GM12878 (cell line): ENCODE measurements around the gene TRPV5. TPM values are rescaled to one million over a fixed set of nuclear protein-coding genes. Genes with fewer than 3 reads are reported as not detected.

Experiments used
- ATAC-seq: fragments of 200-7000 bp; cut with Tn5 transposase; 3 replicates; pipeline ENCODE4 v1.9.1; 2020; ENCODE audit warnings: mild to moderate bottlenecking, moderate library complexity
- BruUV-seq: library from RNA; stranded (reverse); fragments of 400-500 nt; replicated peaks from 2 replicates; lab custom pipeline; 2021; lab: Mats Ljungman, UMichigan
- CTCF ChIA-PET: fragments of 300-600 bp; sonication (Branson Sonifier 250); formaldehyde crosslinking; extraction: SDS; loops from one replicate; lab custom pipeline; 2021; ENCODE audit warnings: inconsistent platforms; lab: Yijun Ruan, JAX
- POLR2A ChIA-PET: fragments of 350-600 bp; formaldehyde crosslinking; extraction: SDS; loops from one replicate; lab custom pipeline; 2021; ENCODE audit warnings: inconsistent platforms; lab: Charles Lee
- RAD21 ChIA-PET: fragments of 300-600 bp; sonication (Branson Sonifier 250); formaldehyde crosslinking; loops from one replicate; lab custom pipeline; 2023; ENCODE audit warnings: antibody characterized with exemption; ENCODE audit not compliant: unreplicated experiment; lab: Charles Lee
- SMC1A ChIA-PET: fragments of 300-600 bp; sonication (Branson Sonifier 250); formaldehyde crosslinking; loops from one replicate; lab custom pipeline; 2023; ENCODE audit not compliant: unreplicated experiment, uncharacterized antibody; lab: Charles Lee
- DNase-seq: peaks from one replicate; pipeline ENCODE4 v3.0.0-alpha.2; 2011; ENCODE audit warnings: low read depth, low spot score
- FAIRE-seq: peaks from 3 replicates; lab custom pipeline; 2011; peaks lifted over from hg19 to GRCh38; lab: Jason Lieb, UNC
- H2AFZ ChIP-seq: 2 replicates; pipeline ENCODE4 v1.6.0; 2011; ENCODE audit warnings: low read depth, low read length, control low read depth; ENCODE audit not compliant: control insufficient read depth
- H3K27ac ChIP-seq: 2 replicates; pipeline ENCODE4 v1.5.1; 2011; ENCODE audit warnings: control low read depth; ENCODE audit not compliant: control insufficient read depth, insufficient read depth
- H3K27me3 ChIP-seq, 2 experiments: replicated peaks in 1 of 2; 2 replicates each; pipeline versions ENCODE4 v1.6.0 to v1.6.1; 2011; ENCODE audit warnings: low read length in 1 of 2; ENCODE audit not compliant: control insufficient read depth in 2 of 2, insufficient read depth in 2 of 2
- H3K36me3 ChIP-seq, 2 experiments: 2 replicates each; pipeline ENCODE4 v1.5.1; 2011; ENCODE audit warnings: low read length in 1 of 2; ENCODE audit not compliant: control insufficient read depth in 2 of 2, insufficient read depth in 2 of 2
- H3K4me1 ChIP-seq: 2 replicates; pipeline ENCODE4 v1.6.1; 2011; ENCODE audit warnings: mild to moderate bottlenecking, low read length, moderate library complexity, mixed read lengths; ENCODE audit not compliant: control insufficient read depth, insufficient read depth
- H3K4me2 ChIP-seq: 2 replicates; pipeline ENCODE4 v1.6.0; 2011; ENCODE audit warnings: control low read depth; ENCODE audit not compliant: control insufficient read depth, insufficient read depth
- H3K4me3 ChIP-seq: fragments of 200-600 bp; sonication (generic); 2 replicates; pipeline ENCODE4 v1.5.1; 2016
- H3K79me2 ChIP-seq: 2 replicates; pipeline ENCODE4 v1.6.0; 2011; ENCODE audit warnings: low read length; ENCODE audit not compliant: control insufficient read depth, insufficient read depth
- H3K9ac ChIP-seq: 2 replicates; pipeline ENCODE4 v1.8.0; 2011; ENCODE audit warnings: low read length, control low read depth, mixed read lengths; ENCODE audit not compliant: control insufficient read depth, insufficient read depth
- H3K9me3 ChIP-seq: replicated peaks from 3 replicates; pipeline ENCODE4 v1.5.1; 2011; ENCODE audit warnings: mild to moderate bottlenecking, low read length; ENCODE audit not compliant: control insufficient read depth, insufficient read depth
- H4K20me1 ChIP-seq: 2 replicates; pipeline ENCODE4 v1.6.0; 2011; ENCODE audit not compliant: control insufficient read depth, insufficient read depth
- CHD2 ChIP-seq: IDR thresholded peaks from 2 replicates; pipeline ENCODE4 v1.6.1; 2011; ENCODE audit warnings: low read depth, low read length, improper control_type of control experiment, borderline replicate concordance
- CREM ChIP-seq: IDR thresholded peaks from 2 replicates; pipeline ENCODE4 v1.6.1; 2014; ENCODE audit warnings: antibody characterized with exemption, low read depth
- GATAD2B ChIP-seq: fragments of 450-650 bp; conservative IDR thresholded peaks from 2 replicates; pipeline ENCODE4 v1.6.1; 2017; ENCODE audit warnings: low read depth, mild to moderate bottlenecking, moderate library complexity
- HDAC6 ChIP-seq: fragments of 200-600 bp; sonication (generic); IDR thresholded peaks from one replicate; pipeline ENCODE4 v1.8.0; 2017; ENCODE audit warnings: antibody characterized with exemption; ENCODE audit not compliant: unreplicated experiment
- SIX5 ChIP-seq: IDR thresholded peaks from 2 replicates; pipeline ENCODE4 v1.6.1; 2011; ENCODE audit warnings: mild to moderate bottlenecking, low read depth, low read length, moderate library complexity; ENCODE audit not compliant: severe bottlenecking
- SMAD1 ChIP-seq: fragments of 450-650 bp; IDR thresholded peaks from 2 replicates; pipeline ENCODE4 v1.6.1; 2018; ENCODE audit warnings: mild to moderate bottlenecking, low read depth; ENCODE audit not compliant: partially characterized antibody
- TBL1XR1 ChIP-seq: IDR thresholded peaks from 2 replicates; pipeline ENCODE4 v1.6.1; 2012; ENCODE audit warnings: low read depth, low read length, improper control_type of control experiment
- TCF3 ChIP-seq: IDR thresholded peaks from 2 replicates; pipeline ENCODE4 v1.6.1; 2012; ENCODE audit warnings: low read depth, mild to moderate bottlenecking, low read length, borderline replicate concordance; ENCODE audit not compliant: insufficient read depth
- YBX1 ChIP-seq: fragments of 450-650 bp; IDR thresholded peaks from 2 replicates; pipeline ENCODE4 v1.6.1; 2016; ENCODE audit warnings: antibody characterized with exemption
- ZNF384 ChIP-seq: IDR thresholded peaks from 2 replicates; pipeline ENCODE4 v1.6.1; 2012; ENCODE audit warnings: low read depth, mild to moderate bottlenecking, low read length, improper control_type of control experiment, borderline replicate concordance
- WGBS: methylation state at CpG from one replicate; pipeline ENCODE4 v1.1.6; 2016; ENCODE audit warnings: low lambda C conversion rate; ENCODE audit not compliant: insufficient replicate concordance, insufficient coverage; ENCODE audit errors: missing lambda C conversion rate; 5-methylcytosine and 5-hydroxymethylcytosine counted together
- in situ Hi-C: fragments of 300-500 bp; cut with MboI; formaldehyde crosslinking; loops from 9 replicates; pipeline ENCODE4 v1.14.3; 2018; ENCODE audit warnings: mixed read lengths
- intact Hi-C: fragments of 100-400 bp; cut with micrococcal nuclease; formaldehyde crosslinking; loops from one replicate; pipeline ENCODE4 v1.14.2; 2022; ENCODE audit not compliant: unreplicated experiment
- polyA plus RNA-seq, 11 experiments: library from polyadenylated mRNA; depleted of rRNA in 4 of 11; unstranded in 6 of 11; stranded (reverse) in 5 of 11; fragments of >200 nt; fragmentation: Nextera tagmentation in 4 of 11; fragmentation: Illumina TruSeq in 1 of 11; extraction: Ambion mirVana in 4 of 11; extraction: Trizol in 1 of 11; gene quantifications; 1 replicate in 1 of 11; 2 replicates in 10 of 11; pipeline versions ENCODE4 v1.2.1 to v1.2.3, GENCODE V29; 2011 to 2016; ENCODE audit warnings: inconsistent platforms in 2 of 11, missing spikeins in 2 of 11, low read depth in 1 of 11
- total RNA-seq, 4 experiments: library from RNA; depleted of rRNA in 3 of 4; stranded (reverse); fragments of >200 nt in 3 of 4; fragmentation: Illumina TruSeq in 1 of 4; extraction: Trizol in 1 of 4; gene quantifications; 2 replicates each; pipeline versions ENCODE4 v1.2.1 to v1.2.3, GENCODE V29; 2013 to 2021
- TF ChIP-seq, protein P1 (sequence below): fragments of 450-650 bp; IDR thresholded peaks from 2 replicates; pipeline ENCODE4 v1.6.1; 2017; ENCODE audit warnings: low read depth, mild to moderate bottlenecking, moderate library complexity
- TF ChIP-seq, protein P2 (sequence below): fragments of 450-650 bp; conservative IDR thresholded peaks from 2 replicates; pipeline ENCODE4 v1.6.1; 2017; ENCODE audit warnings: mild to moderate bottlenecking, moderate library complexity
- TF ChIP-seq, protein P3 (sequence below): fragments of 450-650 bp; IDR thresholded peaks from 2 replicates; pipeline ENCODE4 v1.6.1; 2016; ENCODE audit warnings: mild to moderate bottlenecking
- TF ChIP-seq, protein P4 (sequence below): IDR thresholded peaks from 2 replicates; pipeline ENCODE4 v1.6.1; 2012; ENCODE audit warnings: improper control_type of control experiment, low read depth, low read length; ENCODE audit not compliant: insufficient replicate concordance

Gene TRPV5
- total and polyA plus RNA-seq, 10 of the 15 experiments (the other 5 are each of a cell fraction or from before 2014, with no cell fraction given), result not detected

DNA sequence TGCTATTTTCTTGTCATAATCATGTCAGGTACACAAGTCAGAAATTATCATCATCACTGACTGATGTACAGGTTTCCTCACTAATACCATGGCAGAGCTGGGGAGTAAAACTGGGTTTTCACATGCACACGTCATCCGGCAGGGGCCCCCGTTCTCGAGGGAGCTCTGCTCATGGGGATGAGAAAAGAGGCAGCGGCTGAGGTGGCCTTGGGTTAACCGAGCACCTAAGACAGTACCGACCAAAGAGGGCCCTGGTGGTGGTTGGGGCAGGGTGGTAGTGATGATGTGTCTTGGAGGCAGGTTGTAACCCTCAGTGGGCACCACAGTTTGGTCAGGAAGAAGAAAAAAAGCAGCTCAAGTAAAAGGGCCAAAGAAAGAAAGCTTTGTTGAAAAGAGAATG lies 35.9 kb downstream of the TRPV5 start:
- no peaks in the 10 kb centered on the region for H3K4me1 ChIP-seq
- no peak overlapping the region for H2AFZ ChIP-seq
- in situ Hi-C loops, result no loop called here
- H3K79me2 ChIP-seq, result no peaks in the 10 kb centered on the region
- no peak overlapping the region for H3K4me2 ChIP-seq
- no peak overlapping the region for H3K9ac ChIP-seq
- H4K20me1 ChIP-seq, result no peaks in the 10 kb centered on the region
- POLR2A ChIA-PET, result no interaction called here
- no peak for TF ChIP-seq TBL1XR1
- no peak for TF ChIP-seq CREM
- TF ChIP-seq SMAD1, result no peak
- no peak for TF ChIP-seq YBX1
- TF ChIP-seq, protein P1, sequence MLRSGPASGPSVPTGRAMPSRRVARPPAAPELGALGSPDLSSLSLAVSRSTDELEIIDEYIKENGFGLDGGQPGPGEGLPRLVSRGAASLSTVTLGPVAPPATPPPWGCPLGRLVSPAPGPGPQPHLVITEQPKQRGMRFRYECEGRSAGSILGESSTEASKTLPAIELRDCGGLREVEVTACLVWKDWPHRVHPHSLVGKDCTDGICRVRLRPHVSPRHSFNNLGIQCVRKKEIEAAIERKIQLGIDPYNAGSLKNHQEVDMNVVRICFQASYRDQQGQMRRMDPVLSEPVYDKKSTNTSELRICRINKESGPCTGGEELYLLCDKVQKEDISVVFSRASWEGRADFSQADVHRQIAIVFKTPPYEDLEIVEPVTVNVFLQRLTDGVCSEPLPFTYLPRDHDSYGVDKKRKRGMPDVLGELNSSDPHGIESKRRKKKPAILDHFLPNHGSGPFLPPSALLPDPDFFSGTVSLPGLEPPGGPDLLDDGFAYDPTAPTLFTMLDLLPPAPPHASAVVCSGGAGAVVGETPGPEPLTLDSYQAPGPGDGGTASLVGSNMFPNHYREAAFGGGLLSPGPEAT, result no peak
- TF ChIP-seq TCF3, result no peak
- TF ChIP-seq, protein P2, sequence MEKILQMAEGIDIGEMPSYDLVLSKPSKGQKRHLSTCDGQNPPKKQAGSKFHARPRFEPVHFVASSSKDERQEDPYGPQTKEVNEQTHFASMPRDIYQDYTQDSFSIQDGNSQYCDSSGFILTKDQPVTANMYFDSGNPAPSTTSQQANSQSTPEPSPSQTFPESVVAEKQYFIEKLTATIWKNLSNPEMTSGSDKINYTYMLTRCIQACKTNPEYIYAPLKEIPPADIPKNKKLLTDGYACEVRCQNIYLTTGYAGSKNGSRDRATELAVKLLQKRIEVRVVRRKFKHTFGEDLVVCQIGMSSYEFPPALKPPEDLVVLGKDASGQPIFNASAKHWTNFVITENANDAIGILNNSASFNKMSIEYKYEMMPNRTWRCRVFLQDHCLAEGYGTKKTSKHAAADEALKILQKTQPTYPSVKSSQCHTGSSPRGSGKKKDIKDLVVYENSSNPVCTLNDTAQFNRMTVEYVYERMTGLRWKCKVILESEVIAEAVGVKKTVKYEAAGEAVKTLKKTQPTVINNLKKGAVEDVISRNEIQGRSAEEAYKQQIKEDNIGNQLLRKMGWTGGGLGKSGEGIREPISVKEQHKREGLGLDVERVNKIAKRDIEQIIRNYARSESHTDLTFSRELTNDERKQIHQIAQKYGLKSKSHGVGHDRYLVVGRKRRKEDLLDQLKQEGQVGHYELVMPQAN, result no peak
- TF ChIP-seq GATAD2B, result no peak
- TF ChIP-seq HDAC6, result no peak
- TF ChIP-seq ZNF384, result no peak
- TF ChIP-seq, protein P3, sequence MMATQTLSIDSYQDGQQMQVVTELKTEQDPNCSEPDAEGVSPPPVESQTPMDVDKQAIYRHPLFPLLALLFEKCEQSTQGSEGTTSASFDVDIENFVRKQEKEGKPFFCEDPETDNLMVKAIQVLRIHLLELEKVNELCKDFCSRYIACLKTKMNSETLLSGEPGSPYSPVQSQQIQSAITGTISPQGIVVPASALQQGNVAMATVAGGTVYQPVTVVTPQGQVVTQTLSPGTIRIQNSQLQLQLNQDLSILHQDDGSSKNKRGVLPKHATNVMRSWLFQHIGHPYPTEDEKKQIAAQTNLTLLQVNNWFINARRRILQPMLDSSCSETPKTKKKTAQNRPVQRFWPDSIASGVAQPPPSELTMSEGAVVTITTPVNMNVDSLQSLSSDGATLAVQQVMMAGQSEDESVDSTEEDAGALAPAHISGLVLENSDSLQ, result no peak
- no peak for TF ChIP-seq CHD2
- TF ChIP-seq, protein P4, sequence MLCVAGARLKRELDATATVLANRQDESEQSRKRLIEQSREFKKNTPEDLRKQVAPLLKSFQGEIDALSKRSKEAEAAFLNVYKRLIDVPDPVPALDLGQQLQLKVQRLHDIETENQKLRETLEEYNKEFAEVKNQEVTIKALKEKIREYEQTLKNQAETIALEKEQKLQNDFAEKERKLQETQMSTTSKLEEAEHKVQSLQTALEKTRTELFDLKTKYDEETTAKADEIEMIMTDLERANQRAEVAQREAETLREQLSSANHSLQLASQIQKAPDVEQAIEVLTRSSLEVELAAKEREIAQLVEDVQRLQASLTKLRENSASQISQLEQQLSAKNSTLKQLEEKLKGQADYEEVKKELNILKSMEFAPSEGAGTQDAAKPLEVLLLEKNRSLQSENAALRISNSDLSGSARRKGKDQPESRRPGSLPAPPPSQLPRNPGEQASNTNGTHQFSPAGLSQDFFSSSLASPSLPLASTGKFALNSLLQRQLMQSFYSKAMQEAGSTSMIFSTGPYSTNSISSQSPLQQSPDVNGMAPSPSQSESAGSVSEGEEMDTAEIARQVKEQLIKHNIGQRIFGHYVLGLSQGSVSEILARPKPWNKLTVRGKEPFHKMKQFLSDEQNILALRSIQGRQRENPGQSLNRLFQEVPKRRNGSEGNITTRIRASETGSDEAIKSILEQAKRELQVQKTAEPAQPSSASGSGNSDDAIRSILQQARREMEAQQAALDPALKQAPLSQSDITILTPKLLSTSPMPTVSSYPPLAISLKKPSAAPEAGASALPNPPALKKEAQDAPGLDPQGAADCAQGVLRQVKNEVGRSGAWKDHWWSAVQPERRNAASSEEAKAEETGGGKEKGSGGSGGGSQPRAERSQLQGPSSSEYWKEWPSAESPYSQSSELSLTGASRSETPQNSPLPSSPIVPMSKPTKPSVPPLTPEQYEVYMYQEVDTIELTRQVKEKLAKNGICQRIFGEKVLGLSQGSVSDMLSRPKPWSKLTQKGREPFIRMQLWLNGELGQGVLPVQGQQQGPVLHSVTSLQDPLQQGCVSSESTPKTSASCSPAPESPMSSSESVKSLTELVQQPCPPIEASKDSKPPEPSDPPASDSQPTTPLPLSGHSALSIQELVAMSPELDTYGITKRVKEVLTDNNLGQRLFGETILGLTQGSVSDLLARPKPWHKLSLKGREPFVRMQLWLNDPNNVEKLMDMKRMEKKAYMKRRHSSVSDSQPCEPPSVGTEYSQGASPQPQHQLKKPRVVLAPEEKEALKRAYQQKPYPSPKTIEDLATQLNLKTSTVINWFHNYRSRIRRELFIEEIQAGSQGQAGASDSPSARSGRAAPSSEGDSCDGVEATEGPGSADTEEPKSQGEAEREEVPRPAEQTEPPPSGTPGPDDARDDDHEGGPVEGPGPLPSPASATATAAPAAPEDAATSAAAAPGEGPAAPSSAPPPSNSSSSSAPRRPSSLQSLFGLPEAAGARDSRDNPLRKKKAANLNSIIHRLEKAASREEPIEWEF, result no peak
- TF ChIP-seq SIX5, result no peak
- TF ChIP-seq, all 136 proteins: peak for 0
- intact Hi-C loops, result no loop called here
- ChIA-PET RAD21 (no interaction called here), CTCF (interaction anchor here (0.6 to 1.1 kb wide), 2 partner anchors 105 to 107 kb away, joined by 3 read pairs; no protein-coding TSS in a partner anchor), SMC1A (no interaction called here)
- no peak overlapping the region for H3K27ac ChIP-seq
- DNase-seq (no peak), ATAC-seq (no peak), FAIRE-seq (no peak)
- H3K9me3 ChIP-seq, result no peaks in the 10 kb centered on the region
- no peaks in the 10 kb centered on the region for H3K36me3 ChIP-seq
- peaks cover 0 to 3% of the 10 kb centered on the region in 2 experiments; a peak in 3 of 4 replicates for H3K27me3 ChIP-seq
- BruUV-seq, result no TSS peak
- no peak overlapping the region for H3K4me3 ChIP-seq
- 12% methylated on average over 7 of the region's 7 CpGs for WGBS
